ENCODE measurements around the gene COL6A2.
"Not testable (repeated sequence)": the region's sequence is repeated elsewhere in the genome, so short reads cannot be mapped to it uniquely, and the experiment has no call there.

Gene COL6A2

DNA sequence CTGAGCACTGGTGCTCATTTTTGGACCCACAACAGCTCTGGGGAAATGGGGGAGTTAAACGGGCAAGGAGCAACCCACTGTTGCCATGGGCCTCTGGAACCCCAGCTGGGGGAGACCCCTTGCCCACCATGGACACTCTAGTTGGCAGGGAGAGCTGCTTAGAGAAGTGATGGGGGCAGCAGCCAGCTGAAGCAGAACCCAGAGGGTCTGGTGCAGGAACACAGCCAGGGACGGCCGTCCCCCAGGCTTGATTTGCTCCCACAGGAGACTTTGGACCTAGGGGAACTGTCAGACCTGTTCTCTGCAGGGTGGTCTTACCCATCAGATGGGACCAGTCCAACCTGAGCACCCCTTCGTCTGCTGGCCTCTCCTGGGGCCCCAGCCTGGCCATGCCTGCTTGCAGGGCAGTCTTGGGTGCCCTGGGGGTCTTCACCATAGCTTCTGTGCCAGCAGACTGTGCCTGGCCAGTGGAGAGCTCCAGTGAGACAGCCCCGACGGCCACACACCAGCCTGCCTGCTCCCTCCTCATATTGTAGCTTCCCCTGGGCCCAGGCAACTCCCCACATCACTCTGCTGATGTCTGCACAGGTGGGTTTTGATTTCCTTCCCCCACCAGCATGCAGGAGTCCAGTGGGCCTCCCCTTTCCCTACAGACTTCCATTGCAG lies 75.1 kb downstream of the COL6A2 start:
- no peak for DNase-seq (ENCODE audit: low read depth in 2 of 2)

DNA sequence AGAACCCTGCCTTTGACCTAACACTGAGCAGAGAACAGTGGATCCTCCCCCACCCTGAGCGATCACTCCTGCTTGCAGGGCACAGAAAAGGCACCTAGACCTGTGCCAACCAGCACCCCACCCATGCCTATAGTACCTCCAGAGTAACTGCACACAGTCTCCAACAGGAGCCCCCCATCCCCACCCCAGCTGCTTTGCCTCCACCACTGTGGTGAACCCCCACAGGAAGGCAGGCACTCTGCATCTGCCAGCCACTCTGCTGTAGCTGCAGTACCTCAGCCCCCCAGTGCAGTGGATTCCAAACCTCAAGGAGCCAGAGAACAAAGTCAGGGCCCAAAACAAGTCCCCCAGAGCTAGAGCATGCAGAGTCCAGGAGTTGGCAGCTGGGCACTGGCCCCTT lies 75.7 kb downstream of the COL6A2 start:
- DNase-seq (ENCODE audit: low read depth in 2 of 2): no peak

DNA sequence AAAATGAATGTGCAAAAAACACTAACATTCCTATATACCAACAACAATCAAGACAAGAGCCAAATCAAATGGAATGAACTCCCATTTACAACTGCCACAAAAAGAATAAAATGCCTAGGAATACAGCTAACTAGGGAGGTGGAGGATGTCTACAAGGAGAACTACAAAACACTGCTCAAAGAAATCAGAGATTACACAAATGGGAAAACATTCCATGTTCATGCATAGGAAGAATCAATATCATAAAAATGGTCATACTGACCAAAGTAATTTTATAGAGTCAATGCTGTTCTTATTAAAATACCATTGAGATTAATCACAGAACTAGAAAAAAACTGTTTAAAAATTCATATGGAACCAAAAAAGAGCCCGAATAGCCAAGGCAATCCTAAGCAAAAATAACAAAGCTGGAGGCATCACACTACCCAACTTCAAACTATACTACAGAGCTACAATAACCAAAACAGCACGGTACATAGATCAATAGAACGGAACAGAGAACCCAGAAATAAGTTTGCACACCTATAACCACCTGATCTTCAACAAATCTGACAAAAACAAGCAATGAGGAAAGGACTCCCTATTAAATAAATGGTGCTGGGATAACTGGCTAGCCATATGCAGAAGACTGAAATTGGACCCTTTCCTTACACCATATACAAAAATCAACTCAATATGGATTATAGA lies 78.7 kb downstream of the COL6A2 start:
- not testable (repeated sequence) for DNase-seq (ENCODE audit: low read depth in 2 of 2)

DNA sequence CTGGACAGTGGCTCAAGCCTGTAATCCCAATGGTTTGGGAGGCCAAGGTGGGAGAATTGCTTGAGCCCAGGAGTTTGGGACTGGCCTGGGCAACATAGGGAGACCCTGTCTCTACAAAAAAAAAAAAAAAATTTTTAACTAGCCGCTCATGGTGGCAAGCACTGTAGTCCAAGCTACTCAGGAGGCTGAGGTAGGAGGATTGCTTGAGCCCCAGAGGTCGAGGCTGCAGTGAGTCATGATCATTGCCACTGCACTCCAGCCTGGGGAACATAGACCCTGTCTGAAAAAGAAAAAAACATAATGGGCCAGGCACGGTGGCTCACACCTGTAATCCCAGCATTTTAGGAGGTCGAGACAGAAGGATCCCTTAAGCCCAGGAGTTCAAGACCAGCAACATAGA lies 81.0 kb downstream of the COL6A2 start:
- no peak for DNase-seq (ENCODE audit: low read depth in 2 of 2)
